Activated CD4-positive, CD25-positive, alpha-beta regulatory T cell treated with anti-CD3 and anti-CD28 coated beads, Interleukin-2, amount 50 U/mL, for 16 hours (primary cell): ENCODE measurements around the gene UNC5C.

ENCODE experiments used
- DNase-seq: peaks from one replicate; pipeline ENCODE4 v3.0.0-alpha.2; 2020; ENCODE audit warnings: low read depth, low spot score

Gene UNC5C

DNA sequence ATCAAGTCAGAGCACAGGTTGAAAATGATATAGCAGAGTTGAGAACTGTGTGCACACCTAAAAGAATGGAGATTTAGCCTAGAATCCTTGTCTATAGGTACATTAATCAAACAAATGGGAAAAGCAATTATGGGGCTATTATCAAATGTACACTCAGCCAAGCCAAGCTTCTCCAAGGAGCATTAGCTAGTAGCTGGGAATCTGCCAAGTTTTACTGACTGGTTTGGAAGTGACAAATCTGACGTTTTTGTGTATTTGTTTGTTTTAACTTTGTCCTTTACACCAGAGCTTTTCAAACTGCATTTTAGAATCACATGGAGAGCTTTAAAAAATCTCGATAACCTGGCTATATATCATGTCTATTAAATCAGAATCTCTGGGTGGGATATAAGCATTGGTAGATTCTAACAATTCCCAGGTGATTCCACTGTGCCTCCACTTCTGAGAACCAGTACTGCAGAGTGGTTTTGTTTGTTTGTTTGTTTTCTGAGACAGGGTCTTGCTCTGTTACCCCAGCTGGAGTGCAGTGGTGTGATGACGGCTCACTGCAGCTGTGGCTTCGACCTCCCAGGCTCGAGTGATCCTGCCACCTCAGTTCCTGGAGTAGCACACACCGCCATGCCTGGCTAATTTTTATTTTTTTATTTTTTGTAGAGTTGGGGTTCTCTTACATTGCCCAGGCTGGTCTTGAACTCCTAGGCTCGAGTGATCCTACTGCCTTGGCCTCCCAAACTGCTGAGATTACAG, 279.8 kb downstream of the UNC5C start:
- no peak for DNase-seq

DNA sequence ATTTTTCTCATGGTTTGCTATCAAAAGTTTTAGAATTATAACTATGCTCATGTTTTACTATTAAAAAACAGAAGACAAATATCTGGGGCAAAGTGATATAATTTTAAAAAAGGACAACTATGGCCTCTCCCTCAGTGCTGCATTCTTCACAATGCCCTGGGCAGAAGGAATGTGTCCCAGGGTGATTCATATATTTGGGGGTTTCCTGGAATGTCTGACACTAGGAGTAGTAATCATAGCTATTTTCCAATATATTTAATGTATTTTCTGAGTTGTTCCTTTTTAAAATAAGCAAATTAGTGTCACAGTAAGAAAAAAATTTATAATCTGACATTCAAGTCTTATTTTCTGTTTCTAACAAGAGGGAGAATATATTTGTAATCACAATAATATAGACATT, 281.7 kb downstream of the UNC5C start:
- DNase-seq: no peak

DNA sequence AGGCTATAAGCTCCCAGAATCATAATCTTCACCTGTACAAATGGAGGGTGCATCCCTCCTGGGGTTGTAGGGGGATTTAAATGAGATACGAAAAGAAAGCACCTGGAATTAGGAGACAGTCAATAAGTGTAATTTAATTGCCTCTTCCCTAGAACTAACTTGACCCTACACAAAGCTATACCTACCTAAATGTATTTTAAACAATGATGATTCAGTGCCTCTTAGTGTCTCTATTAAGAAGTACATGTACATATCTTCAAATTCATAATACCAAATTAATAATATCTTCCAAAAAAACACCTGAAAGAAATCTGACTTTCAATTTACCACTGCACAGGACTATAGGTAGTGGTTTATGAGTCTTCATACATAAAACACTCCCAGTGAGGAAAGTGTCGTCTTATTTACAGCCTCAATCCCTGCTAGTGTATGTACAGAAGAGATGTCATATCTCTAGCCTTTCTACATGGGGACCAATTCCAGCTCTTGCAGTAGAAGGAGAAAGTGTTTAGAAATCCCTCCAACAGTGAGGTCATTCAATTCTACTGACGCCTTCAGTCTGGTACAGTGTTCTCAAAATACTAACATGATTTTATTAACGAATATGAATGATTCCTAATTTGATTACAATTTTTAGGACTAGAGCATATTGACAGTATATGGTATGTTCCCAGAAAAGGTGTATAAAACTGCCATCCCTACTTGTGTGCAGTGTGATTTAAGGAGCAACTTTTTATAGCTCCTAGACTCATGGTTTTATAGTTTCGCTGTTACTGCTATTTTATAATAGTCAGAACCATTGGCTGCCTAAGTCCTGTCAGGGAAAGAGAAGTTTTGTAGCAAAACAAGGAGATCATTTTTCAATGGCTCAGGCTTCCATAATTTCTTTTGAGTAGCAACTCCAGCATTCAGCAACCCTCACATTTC, 282.7 kb downstream of the UNC5C start:
- DNase-seq: no peak

DNA sequence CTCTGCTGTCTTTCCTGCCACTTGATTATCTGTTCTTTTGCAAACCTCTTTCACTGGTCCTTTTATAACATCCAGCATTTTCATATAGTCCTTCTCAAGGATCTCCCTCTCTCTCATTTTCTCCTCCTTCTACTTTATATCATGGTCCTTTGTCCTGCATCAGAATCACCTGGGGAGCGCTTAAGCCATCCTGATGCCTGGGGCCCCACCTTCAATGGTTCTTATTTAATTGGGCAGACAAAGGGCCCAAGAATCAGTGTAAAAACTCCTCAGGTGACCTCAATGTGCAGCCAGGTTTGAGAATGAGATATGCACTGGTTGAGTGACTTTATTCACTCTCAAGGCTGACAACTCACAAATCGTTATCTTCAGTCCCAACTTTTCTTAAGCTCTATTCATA, 283.9 kb downstream of the UNC5C start:
- DNase-seq: no peak

- DNase-seq: no peak
Observed at GRCh38 chr4:95263960-95264359, 284.8 kb downstream of the UNC5C start.

DNA sequence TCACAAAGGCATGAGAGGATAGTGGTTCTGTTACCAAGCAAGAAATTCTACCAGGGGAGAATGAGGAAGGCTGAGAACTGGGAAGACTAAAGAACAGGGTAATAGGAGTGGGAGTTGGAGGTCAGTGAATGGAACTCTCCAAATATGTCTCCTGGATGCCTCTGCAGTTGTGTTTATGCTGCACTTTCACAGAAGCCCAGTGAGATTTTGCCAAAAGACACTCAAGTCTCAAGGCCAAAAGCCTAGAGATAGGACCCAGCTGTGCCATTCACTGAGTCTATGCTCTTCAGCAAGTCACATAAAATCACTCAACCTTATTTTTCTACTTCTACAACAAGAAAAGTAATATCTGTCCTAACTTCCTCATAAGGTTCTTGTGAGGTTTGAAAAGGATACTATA, 285.4 kb downstream of the UNC5C start:
- DNase-seq: no peak

GRCh38 chr4:95256108-95256835, 292.5 kb downstream of the UNC5C start:
- DNase-seq: no peak

DNA sequence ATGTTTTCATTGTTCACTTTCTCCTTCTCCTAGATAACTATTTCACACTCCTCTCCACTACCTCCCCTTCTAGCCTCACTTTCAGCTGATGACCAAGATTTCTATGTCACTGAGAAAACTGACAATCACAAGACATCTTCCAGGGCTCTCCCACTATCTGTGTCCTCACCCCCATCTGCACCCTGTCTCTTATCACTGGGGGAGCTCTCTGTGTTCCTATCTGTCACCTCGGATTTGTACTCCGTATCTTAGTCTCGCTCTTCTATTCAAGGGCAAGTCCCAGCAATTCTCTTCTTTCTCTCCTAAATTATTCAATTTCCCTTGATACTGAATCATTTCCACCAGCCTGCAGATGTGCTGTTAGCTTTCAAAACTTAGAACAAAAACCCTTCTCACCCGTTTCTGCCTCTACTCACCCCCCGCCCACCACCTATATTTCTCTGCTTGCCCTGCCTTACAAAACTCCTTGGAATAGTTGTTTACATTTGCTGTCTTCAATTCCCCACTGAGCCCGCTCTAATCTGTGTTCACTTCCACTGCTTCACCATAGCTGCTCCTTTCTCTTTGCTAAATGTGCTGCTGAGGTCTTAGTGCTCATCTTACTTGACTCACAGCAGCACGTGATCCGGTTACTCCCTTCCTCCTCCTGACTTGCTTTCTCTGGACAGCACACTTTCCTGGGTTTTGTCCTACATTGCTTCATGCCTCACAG, 293.2 kb downstream of the UNC5C start:
- no peak for DNase-seq

DNA sequence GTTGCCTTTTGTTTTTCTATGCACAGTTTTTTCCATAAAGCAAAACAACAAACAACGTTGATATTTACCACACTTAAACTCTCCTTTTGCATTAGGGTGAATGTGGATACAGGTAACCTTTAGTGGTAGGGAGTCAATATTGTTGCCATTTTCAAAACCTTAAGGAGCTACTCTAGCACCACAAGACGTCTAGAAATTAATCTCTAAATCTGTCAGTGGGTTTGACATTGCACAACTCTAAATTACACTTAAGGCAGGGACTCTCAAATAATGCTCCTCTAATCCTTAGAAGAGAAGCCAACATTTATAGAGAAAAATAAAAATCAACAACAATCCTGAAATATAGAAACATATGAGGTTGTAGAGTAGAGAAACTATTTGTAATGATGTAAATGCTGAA, 297.2 kb downstream of the UNC5C start:
- DNase-seq: no peak

GRCh38 chr4:95250544-95251137, 298.1 kb downstream of the UNC5C start:
- no peak for DNase-seq

- no peak for DNase-seq
Observed at GRCh38 chr4:95249426-95250021, 299.2 kb downstream of the UNC5C start.

DNA sequence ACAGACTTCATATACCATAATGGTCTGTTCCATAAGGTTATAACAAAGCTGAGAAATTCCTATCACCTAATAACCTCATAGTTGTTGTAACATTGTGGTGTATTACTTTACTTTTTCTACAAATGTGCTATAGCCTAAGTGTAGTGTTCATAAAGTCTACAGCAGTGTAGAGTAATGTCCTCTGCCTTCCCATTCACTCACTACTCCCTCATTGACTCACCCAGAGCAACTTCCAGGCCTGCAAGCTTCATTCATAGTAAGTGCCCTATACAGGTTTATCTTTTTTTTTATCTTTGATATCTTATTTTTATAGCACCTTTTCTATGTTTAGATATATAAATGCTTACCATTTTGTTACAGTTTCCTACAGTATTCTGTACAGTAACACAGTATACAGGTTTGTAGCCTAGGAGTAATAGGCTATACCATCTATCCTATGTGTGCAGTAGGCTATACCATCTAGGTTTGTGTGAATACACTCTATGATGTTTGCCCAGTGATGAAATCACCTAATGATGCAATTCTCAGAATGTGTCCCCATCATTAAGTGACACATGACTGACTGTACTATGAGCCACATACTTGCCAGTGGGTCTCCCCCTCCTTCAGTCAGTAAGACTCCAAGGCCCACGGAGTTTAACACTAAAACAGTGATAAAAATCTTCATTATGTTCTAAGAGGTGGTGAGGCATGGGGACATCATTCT, 299.9 kb downstream of the UNC5C start:
- no peak for DNase-seq

DNA sequence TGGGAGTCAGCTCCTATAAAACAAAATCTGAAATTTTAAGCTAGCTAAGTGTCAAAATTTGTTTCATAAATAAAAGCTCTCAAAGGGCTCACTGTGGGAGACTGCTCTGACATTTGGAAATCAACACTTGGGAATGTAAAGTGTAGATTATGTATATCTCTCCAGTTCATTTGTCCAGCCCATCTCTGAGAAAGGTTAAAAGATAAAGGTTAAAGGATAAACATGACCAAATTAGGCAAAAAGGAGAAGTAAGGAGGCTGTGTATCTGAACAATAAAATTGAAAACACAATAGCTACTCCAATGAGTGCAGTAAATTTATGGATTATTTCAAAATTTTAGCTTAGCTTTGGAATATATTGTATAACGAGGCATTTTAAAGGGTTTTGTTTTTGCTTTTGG, 304.9 kb downstream of the UNC5C start:
- no peak for DNase-seq

- DNase-seq: no peak
Observed at GRCh38 chr4:95238554-95238953, 310.2 kb downstream of the UNC5C start.

DNA sequence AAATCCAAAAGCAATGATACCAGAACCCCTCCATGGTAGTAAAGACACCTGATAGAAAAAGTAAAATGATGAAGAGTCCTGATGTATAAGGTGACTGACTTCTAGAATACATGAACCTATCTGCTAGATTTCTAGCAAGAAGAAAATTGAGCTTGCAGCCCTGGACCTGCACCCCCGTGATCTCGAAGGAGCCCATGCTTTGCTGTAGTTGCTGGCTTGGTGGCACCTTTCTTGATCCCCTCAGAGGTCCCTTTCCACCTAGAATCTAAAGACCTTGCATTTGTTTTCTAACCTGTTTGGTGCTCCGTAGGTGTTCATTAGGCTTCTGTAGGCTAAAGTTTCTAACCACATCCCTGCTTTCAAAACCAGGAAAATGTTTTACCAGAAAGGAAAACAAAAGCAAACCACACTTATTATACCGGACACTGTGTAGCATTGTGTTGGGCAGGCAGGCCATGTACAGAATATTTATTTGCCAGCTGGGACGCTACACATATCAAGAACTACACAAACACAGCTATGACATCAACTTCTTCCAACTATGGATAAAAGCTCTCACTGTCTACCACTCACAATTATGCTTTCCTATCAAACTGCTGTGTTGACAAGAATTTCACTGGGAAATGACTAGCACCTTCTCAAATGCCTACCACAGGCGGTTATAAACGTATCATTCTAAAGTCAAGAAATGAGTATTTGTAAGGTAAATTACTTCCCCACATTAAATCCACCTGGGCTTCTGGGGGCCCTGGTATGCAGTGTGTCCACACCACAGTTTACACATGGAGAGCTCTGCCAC, 316.2 kb downstream of the UNC5C start:
- no peak for DNase-seq

DNA sequence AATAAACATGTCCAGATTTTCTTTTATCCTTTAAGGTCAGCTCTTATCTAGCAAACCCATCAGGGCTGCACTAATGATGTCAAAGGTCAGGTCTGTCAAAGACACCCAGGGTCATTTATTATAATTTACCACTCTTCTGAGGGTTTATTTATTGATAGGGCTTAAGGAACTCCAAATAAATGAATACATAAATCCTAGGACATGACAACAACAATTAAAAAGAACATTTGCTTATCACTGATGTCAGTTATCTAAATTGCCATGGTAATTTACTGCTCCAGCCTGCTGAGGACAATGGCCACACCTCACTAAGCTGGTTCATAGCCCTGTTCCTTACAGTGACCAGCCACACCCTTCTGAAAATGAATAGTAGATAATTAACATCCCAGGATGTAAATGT, 317.1 kb downstream of the UNC5C start:
- DNase-seq: no peak

- DNase-seq: no peak
Observed at GRCh38 chr4:95225849-95226248, 322.9 kb downstream of the UNC5C start.

DNA sequence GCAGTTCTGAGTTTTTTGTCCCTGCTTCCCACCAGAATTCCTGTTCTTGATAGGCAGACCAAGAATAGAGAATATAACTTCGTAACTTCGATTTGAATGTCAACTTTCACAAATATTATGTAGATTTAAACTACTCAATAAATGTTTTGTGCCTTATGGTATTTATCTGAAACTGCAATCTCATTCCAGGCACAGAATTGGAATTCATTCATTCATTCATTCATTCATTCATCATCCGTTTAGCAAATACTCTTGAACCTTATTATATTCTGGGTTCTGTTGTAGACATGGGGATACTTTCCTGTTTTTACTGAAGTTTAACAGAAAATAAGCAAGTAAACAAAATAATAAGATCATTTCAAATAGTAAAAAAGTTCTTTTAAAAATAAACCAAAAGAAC, 324.4 kb downstream of the UNC5C start:
- no peak for DNase-seq
